GM21515 (cell line): ENCODE results near the gene DENND2D.

Source experiments
- ATAC-seq: cut with Tn5 transposase; IDR thresholded peaks from one replicate; pipeline ENCODE4 v1.9.1; 2021; ENCODE audit not compliant: unreplicated experiment

Gene DENND2D

DNA sequence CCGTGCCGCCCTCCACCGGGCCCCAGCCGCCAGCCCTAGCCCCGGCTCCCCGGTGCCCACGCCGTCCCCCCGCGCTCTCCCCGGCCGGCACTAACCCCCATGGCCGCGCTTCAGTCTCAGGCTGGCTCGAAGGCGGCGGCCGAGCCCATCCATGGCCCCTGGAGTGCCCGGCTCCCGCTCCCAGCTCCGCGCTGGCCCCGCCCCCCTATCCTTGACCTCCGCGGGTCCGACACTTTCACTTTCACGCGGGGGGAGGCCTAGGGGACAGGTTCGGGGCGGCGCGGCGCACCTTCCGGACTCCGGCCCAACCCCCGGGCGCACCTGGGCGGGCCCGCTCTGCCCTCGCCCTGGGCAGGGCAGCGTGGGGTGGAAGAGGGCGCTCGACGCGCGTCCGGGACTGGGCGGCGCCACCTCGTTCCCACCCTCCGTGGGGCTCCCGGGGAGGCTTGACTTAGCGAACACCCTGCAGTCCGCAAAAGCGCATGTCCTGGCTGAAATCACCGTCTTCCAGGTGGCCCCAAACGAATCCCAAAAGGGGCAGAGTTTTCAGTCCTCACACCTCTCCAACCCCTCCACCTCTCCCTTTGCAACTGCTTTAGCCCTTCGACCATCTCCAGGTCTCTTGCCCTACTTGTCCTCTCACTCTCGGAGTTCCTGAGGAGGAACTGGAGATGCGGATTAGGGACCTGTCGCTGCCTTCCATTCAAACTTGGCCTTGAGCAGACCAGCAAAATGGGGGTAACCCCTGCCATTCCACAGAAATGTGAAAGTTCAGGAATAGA, 3.9 kb upstream of the DENND2D start:
- ATAC-seq = peak; percentile 62

GRCh38 chr1:111203681-111204200, 3.3 kb upstream of the DENND2D start:
- ATAC-seq = peak; percentile 46

DNA sequence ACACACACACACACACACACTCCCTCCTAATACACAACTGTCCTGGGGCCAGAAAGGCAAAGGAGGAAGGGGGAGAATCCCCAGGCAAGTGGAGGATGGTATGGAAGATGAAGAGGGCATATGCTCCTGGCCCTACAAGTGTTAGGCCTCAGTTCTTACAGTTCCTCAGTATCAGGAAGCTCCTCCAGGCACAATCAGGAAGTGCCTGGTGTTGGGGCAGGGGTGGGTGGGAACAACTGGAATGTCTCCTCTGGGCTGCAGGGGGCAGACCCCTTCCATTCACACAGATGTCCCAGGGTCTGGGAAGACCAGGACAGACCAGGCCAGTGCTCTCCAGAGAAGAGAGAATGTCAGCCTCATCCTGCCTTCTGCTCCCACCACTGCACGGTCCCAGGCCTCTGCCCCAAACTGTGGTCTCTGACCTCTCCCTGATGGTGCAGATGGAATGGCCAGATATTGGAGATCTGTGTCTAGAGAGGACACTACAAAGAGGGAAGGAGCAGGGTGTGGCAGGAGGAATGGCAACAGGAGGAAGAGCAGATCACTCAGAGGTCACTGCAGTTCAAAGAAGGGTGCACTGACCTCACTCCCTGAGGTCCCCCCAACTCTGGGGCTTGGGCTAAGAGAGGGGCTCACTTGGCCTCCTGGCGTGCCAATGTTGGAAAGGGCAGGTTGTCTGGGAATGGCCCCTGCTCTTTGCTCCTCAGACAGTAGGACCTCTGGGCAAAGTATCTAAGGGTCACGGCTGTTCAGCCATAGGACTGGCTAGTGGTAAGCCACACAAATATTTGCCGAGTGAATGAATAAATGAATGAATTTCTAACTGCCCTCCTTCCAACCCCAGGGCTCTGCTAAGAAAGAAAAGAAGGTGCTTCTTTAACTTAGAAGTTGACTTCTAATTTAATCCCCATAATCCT, 2.5 kb upstream of the DENND2D start:
- no peak for ATAC-seq

- ATAC-seq = no peak
These were observed 1.9 kb upstream of the DENND2D start for GRCh38 chr1:111202366-111202706.

DNA sequence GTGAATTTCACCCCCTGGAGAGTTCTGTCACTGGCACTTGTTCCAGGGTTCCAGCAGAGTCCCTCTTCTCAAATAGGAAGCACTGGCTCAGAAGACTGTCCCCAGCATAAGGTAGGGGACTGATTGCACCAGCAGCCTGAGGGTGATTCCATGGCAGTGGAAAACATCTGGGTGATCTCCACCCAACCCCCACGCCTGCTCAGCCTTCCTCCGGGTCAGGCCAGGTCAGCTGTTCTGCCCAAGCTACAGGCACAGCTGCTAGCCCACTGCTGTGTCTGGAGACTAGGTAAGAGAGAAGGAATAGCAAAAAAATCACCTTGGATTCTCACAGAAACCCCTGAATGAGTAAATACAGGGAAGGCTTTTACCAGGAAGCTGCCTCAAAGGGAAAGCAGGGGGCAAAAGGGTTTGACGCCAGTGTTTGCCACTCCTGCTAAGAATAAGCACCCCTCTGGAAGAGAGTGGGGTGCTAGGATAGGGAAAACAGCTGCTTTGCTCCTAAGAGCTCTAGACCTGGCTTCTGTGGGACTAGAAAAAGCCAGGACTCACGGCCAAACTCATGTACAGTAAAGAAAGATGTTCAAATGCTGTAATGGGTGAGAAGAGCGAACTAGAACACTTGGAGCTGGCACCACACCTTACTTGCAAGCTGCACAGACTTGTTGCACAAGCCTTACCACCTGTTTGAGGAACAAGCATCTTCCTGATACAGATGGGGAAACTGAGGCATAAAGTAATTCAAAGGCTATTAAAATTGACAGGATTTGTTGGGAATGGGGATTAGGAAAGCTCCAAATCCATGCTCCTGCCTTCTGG, 1.0 kb upstream of the DENND2D start:
- no peak for ATAC-seq

DNA sequence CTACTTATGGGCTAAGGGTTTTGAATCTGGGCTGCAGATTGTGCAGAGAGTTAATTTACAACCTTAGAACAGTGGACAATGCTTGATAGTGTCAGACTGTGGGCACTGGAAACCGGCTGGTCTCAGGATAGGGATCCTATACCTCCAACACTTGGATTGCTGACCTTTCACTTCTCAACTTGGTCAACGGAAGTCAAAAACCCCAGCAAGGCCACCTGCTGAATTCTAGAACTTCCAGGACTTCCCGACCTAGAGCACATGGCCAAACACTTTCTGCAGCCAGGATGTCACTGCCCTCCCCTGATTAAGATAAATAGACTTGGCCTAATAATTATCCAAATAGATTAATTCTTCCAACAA, 336 bp upstream of the DENND2D start:
- no peak for ATAC-seq

DNA sequence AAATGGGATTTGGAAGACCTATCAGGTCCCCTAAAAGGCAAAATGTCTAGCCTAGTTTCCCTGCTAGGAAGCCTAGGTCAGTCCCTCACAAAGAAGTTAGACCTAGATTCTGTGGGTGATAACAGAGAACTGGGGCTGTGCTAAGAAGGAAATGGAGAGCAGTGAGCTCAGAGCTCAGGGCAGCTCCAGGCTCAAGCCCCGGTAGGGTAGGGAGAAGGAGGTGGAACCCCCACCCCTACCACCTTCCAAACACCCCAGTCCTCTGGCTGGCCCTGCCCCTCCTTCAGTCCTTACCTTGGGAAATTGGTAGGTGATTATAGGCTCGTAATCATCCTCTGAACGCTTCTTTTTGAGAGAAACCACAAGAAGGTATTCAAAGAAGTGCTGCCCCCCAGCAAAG, 1.1 kb downstream of the DENND2D start:
- ATAC-seq = no peak

- ATAC-seq = no peak
These were observed 1.6 kb downstream of the DENND2D start for GRCh38 chr1:111198836-111199235.

DNA sequence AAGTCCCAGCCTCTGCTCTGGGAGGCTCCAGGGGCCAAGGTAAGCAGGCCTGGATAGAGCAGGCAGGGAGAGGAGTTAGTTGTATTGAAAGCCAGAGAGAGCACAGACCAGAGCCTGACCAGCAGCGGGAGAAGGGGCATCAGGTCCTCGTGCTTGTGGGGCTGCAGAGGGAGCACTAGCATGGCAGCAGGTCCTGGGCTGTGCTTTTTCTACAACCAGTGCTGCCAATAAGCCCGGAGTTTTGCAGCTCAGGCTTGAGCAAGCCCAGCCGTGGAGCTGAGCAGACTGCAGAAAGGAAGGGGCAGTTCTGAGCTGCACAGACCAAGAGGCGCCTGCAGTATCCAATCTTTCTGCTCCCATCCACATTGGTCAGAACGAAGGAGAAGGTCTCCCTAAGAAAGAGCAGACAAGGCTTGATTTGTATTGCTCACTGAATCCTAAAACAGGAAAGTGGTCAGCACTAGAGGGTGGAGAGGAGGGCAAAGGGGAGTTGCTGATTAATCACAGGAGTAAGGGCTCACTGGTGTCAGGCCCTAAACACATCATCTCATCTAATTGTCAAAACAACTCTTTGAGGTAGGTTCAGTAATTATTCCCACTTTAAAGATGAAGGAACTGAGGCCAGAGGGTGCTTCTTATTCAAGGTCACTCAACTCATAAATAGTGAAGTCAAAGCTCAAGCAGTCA, 2.7 kb downstream of the DENND2D start:
- no peak for ATAC-seq

DNA sequence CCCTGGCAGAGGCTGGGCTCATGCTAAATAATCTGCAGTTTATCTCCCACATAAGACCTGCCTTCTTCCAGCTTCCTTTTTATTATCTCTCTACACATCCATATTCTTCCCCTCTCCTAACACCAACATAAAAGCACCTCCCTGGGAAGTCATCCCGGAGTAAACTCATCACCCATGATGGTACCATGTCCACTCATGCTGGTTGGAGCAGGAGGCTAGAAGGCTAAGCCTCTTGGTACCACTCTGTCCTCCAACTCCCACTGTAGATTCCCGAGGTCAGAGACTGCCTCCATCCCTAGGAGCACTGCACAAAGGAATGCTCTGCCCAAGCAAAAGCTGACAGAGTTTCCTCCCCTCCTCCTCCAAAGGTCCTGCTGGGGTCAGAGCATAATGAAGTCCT, 4.2 kb downstream of the DENND2D start:
- no peak for ATAC-seq

DNA sequence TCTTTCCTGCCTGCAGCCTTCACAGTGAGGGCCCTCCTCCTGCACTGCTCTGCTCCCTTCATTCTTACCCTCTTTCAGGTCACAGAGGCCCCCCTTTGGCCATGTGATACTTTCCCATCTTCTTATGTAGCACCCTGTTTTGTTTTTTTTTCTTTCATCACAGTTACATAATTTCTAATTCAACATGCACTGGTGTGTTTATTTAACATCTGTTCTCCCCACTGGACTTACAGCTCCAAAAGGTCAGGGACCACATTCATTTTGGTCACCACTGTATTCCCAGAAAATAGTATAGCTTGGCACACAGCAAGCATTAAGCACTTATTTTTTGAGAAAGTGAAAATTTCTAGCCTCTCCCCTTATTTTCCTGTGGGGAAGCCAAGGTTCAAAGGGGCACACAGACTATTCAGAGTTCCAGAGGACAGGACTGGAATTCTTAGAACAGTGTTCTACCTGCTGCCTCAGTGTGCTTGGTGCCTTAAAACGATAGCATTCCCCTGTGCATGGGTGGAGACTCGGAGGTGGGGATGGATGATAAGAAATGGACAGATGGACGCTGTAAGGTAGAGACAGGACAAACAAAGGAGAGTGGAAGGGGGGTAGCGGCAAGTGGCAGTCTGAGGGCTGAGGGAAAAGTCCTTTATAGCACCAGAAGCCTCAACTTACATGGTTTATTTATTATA, 5.3 kb downstream of the DENND2D start:
- no peak for ATAC-seq

DNA sequence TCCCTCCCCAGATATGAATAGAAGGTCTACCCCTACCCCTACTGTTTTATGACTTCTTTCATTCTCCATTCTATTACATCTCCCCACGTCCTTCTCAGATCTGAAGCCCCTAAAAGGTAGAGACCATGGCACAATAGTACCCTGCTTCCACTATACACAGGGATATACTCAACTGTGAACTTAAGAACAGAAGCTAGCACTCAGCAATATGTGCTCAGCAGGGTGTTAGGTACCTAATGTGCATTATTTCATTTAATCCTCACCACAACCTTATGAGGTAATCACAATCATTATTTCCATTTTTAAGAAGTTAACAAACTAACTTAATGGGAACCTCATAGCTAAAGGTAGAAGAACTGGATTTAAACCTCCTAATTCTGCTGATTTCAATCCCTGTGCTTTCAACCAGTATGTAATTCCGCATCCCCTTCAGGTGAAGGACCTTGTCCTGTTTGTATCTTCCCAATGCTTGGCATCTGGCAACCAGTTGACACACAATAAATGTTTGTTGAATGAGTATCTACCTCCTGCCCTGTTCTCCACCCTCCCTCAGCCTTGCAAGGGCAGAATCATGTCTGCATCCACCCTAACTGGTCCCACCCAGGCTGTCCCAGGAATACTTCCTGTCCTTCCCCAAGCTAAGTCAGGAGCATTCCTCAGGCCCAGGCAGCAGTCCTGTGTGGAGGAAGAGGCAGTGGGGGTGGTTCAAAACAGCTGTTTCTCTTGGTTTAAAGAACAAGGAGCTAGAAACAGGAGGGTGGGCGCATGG, 6.5 kb downstream of the DENND2D start:
- ATAC-seq = no peak

- ATAC-seq = no peak
These were observed 7.6 kb downstream of the DENND2D start for GRCh38 chr1:111192658-111193519.

DNA sequence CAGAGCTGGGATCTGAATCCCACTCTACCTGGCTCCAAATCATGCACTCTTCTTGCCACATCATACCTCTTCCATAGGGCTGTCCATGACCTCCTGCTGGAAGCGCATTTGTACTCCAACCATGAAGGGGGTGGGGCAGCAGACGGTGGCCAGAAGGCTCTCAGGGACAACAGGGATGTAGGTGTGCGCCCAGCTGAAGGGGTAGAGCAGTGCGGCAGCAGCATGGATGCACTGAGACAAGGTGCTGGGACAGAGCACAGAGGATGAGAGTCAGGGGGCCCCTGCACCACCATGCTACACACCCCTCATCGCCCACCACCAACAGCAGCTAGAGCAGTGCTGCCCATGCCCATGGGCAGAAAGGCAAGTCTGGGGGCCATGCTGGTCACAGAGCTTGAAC, 8.4 kb downstream of the DENND2D start:
- ATAC-seq = no peak

DNA sequence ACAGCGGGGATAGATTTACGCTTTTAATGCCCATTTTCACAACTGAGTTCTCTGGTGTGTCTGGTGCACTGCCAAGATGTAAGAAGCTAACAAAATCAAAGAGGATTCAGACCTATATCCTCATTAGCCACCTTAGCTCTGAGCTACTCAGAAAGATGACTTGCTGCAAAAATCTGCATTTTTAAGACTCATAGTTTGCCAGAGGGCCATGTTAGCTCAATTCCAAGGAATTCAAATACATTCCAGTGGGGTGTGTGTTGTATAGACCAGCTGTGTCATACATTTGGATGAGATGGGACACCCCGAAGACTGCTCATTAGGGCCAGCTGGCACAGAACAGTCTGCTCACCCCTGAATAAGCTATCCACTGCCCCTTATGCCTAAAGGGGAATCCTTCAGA, 8.9 kb downstream of the DENND2D start:
- ATAC-seq = no peak

- no peak for ATAC-seq
These were observed 9.5 kb downstream of the DENND2D start for GRCh38 chr1:111190931-111191451.

GRCh38 chr1:111184663-111185062, 15.8 kb downstream of the DENND2D start:
- ATAC-seq = no peak
